Anterior cingulate cortex (tissue), 58 donors: ENCODE results near the gene B4GALT2.

ENCODE experiments used
- DNase-seq, 58 donors: peaks; one replicate each; lab custom pipeline; 2025; lab: John Stamatoyannopoulos, UW

Gene B4GALT2

GRCh38 chr1:44036409-44037139 lies 57.6 kb downstream of the B4GALT2 start:
- peak in 47 of 58 donors; percentile 35 to 81 (median 52) for DNase-seq

GRCh38 chr1:44037154-44037553 lies 58.1 kb downstream of the B4GALT2 start:
- DNase-seq: no peak

- DNase-seq: no peak
Measured at GRCh38 chr1:44038876-44039657, 60.1 kb downstream of the B4GALT2 start.

GRCh38 chr1:44040418-44040817 lies 61.4 kb downstream of the B4GALT2 start:
- DNase-seq: no peak
